ENCODE data around the gene SORBS1.

GRCh38 chr10:95503526-95503925 lies 57.6 kb downstream of the SORBS1 start:
- no peak for TF ChIP-seq CTCF (conservative IDR thresholded peaks at IDR 0.05)
- TF ChIP-seq ZFX (IDR thresholded peaks at IDR 0.05): no peak

All from C4-2B (cell line).